ENCODE measurements around the gene NUF2. TPM values are rescaled to one million over a fixed set of nuclear protein-coding genes. Genes with fewer than 3 reads are reported as not detected.

The NUF2 gene
- total RNA-seq, 1 experiment from 2014 or later, result 30.7 TPM

GRCh38 chr1:163399001-163399400, 77.2 kb downstream of the NUF2 start:
- H3K79me2 ChIP-seq (ENCODE audit: insufficient read depth, low read length), result no peaks in the 10 kb centered on the region
- Mint-ChIP-seq H3K4me3 (no peak overlapping the region), H3K4me1 (peaks cover 40 to 50% of the 10 kb centered on the region in 2 experiments), H3K36me3 (ENCODE audit: insufficient read depth in 1 of 3, low read depth in 3 of 3) (peaks cover 0 to 4% (median 2%) of the 10 kb centered on the region in 3 experiments; a peak in 4 of 7 replicates), H3K27me3 (ENCODE audit: low read depth) (peaks cover 24% of the 10 kb centered on the region), H3K27ac (peak overlapping the region in 1 of 3 experiments; percentile 34; a peak in 2 of 7 replicates), H3K9me3 (no peaks in the 10 kb centered on the region; a peak in 1 of 5 replicates)
- H2BK12ac ChIP-seq (ENCODE audit: insufficient read length, low read depth, low read length), result no peak overlapping the region
- no peak overlapping the region for H4K5ac ChIP-seq (ENCODE audit: insufficient read length, low read depth, low read length)
- H3K4me2 ChIP-seq (ENCODE audit: insufficient read depth, insufficient read length, low read length), result no peak overlapping the region
- TF ChIP-seq, protein P1, sequence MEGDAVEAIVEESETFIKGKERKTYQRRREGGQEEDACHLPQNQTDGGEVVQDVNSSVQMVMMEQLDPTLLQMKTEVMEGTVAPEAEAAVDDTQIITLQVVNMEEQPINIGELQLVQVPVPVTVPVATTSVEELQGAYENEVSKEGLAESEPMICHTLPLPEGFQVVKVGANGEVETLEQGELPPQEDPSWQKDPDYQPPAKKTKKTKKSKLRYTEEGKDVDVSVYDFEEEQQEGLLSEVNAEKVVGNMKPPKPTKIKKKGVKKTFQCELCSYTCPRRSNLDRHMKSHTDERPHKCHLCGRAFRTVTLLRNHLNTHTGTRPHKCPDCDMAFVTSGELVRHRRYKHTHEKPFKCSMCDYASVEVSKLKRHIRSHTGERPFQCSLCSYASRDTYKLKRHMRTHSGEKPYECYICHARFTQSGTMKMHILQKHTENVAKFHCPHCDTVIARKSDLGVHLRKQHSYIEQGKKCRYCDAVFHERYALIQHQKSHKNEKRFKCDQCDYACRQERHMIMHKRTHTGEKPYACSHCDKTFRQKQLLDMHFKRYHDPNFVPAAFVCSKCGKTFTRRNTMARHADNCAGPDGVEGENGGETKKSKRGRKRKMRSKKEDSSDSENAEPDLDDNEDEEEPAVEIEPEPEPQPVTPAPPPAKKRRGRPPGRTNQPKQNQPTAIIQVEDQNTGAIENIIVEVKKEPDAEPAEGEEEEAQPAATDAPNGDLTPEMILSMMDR (conservative IDR thresholded peaks at IDR 0.05), result no peak
- no peak overlapping the region for H3K56ac ChIP-seq (ENCODE audit: insufficient read length, low read depth, low read length)
- no peak overlapping the region for H3K14ac ChIP-seq (ENCODE audit: insufficient read depth, low read length)
- H4K20me1 ChIP-seq (ENCODE audit: control insufficient read depth, insufficient read depth, insufficient read length), result no peaks in the 10 kb centered on the region
- H4K91ac ChIP-seq (ENCODE audit: insufficient read length, low read depth, low read length), result no peak overlapping the region
- no peak overlapping the region for H2AFZ ChIP-seq (ENCODE audit: low read length)
- DNase-seq, result no peak
- no peaks in the 10 kb centered on the region for H3K27me3 ChIP-seq (ENCODE audit: insufficient read depth, low read length)
- H2BK5ac ChIP-seq (ENCODE audit: insufficient read length, low read length), result no peak overlapping the region
- H2AK5ac ChIP-seq (ENCODE audit: insufficient read length, low read length), result no peak overlapping the region
- H3K23me2 ChIP-seq (ENCODE audit: insufficient read length, low read depth, low read length, poor library complexity, severe bottlenecking), result no peaks in the 10 kb centered on the region
- no peak overlapping the region for H2BK120ac ChIP-seq (ENCODE audit: low read depth, low read length, poor library complexity, severe bottlenecking)
- no peak overlapping the region for H2BK15ac ChIP-seq (ENCODE audit: low read depth, low read length)
- no peaks in the 10 kb centered on the region for H3K79me1 ChIP-seq (ENCODE audit: insufficient read depth, low read depth, low read length, poor library complexity, severe bottlenecking)
- H3K23ac ChIP-seq (ENCODE audit: insufficient read length, low read depth, low read length), result no peak overlapping the region
- no peaks in the 10 kb centered on the region for H3K9me3 ChIP-seq (ENCODE audit: control insufficient read depth, low read depth, low read length)
- H3K4me1 ChIP-seq (ENCODE audit: insufficient read depth, low read length), result peaks cover 7% of the 10 kb centered on the region
- H2BK20ac ChIP-seq (ENCODE audit: low read depth, low read length, poor library complexity, severe bottlenecking), result no peak overlapping the region
- no peak overlapping the region for H3K4ac ChIP-seq (ENCODE audit: low read depth, low read length)
- H3K27ac ChIP-seq (ENCODE audit: insufficient read length, low read depth, low read length), result no peak overlapping the region
- WGBS (ENCODE audit: extremely low coverage, insufficient read length, low lambda C conversion rate), result no CpG with 5 or more reads among the region's 5 CpGs
- no peak overlapping the region for H3K18ac ChIP-seq (ENCODE audit: insufficient read length, low read depth, low read length)
- H3T11ph ChIP-seq (ENCODE audit: low read length), result no peak overlapping the region
- H4K8ac ChIP-seq (replicated peaks; ENCODE audit: insufficient read length, low read depth, low read length), result no peak overlapping the region
- no peak overlapping the region for H3K9ac ChIP-seq (ENCODE audit: extremely low read depth, insufficient read length, low read length)

Measured in H9 (cell line).